WTC11 (cell line): ENCODE data around the gene SEPTIN8. TPM values are rescaled to one million over a fixed set of nuclear protein-coding genes. Genes with fewer than 3 reads are reported as not detected.

Experiments
- ATAC-seq: fragments of 200-7000 bp; cut with Tn5 transposase; 2 replicates; pipeline ENCODE4 v1.10.0; 2021; ENCODE audit warnings: mild to moderate bottlenecking, moderate library complexity
- CTCF ChIA-PET: fragments of 300-600 bp; sonication (Branson Sonifier 250); formaldehyde crosslinking; loops from one replicate; lab custom pipeline; 2021; ENCODE audit warnings: antibody characterized with exemption; lab: Charles Lee
- POLR2A ChIA-PET: fragments of 350-600 bp; sonication (Branson Sonifier 250); formaldehyde crosslinking; loops from one replicate; lab custom pipeline; 2021; ENCODE audit warnings: antibody characterized with exemption; lab: Charles Lee
- DNase-seq: peaks from one replicate; pipeline ENCODE4 v3.0.0; 2021; ENCODE audit warnings: low spot score
- H3K27ac Mint-ChIP-seq: 2 replicates; pipeline ENCODE4 v1.8.0; 2021; ENCODE audit warnings: mixed read lengths
- H3K27me3 Mint-ChIP-seq: 2 replicates; pipeline ENCODE4 v1.8.0; 2021; ENCODE audit warnings: low read depth, mild to moderate bottlenecking, moderate library complexity, mixed read lengths
- H3K36me3 Mint-ChIP-seq: 2 replicates; pipeline ENCODE4 v1.8.0; 2021; ENCODE audit warnings: mixed read lengths
- H3K4me1 Mint-ChIP-seq: 2 replicates; pipeline ENCODE4 v1.8.0; 2022; ENCODE audit warnings: mixed read lengths
- H3K4me3 Mint-ChIP-seq: 2 replicates; pipeline ENCODE4 v1.8.0; 2021; ENCODE audit warnings: mild to moderate bottlenecking, moderate library complexity, mixed read lengths
- H3K9me3 Mint-ChIP-seq: 2 replicates; pipeline ENCODE4 v1.8.0; 2021; ENCODE audit warnings: mixed read lengths
- ATF1 ChIP-seq: sonication (generic); formaldehyde crosslinking; IDR thresholded peaks from 2 replicates; pipeline ENCODE4 v1.8.1; 2023; ENCODE audit warnings: mild to moderate bottlenecking, moderate library complexity, missing genetic modification reagents
- ELF4 ChIP-seq: sonication (generic); formaldehyde crosslinking; IDR thresholded peaks from 2 replicates; pipeline ENCODE4 v1.8.1; 2022; ENCODE audit warnings: low read depth, mild to moderate bottlenecking, moderate library complexity, missing genetic modification reagents
- ERG ChIP-seq: fragments of 250-450 bp; sonication (Bioruptor Pico); IDR thresholded peaks from 2 replicates; pipeline ENCODE4 v1.8.0; 2021; ENCODE audit warnings: mild to moderate bottlenecking
- FOXJ3 ChIP-seq: sonication (generic); formaldehyde crosslinking; IDR thresholded peaks from 2 replicates; pipeline ENCODE4 v1.9.0; 2021; ENCODE audit warnings: missing genetic modification reagents, mild to moderate bottlenecking, borderline replicate concordance
- GRHL2 ChIP-seq: fragments of 250-450 bp; sonication (Bioruptor Pico); IDR thresholded peaks from 2 replicates; pipeline ENCODE4 v1.8.0; 2022; ENCODE audit warnings: mild to moderate bottlenecking, moderate library complexity; ENCODE audit not compliant: insufficient replicate concordance, severe bottlenecking
- GTF2I ChIP-seq: fragments of 250-450 bp; sonication (Bioruptor Pico); conservative IDR thresholded peaks from 2 replicates; pipeline ENCODE4 v1.4.0; 2021; ENCODE audit warnings: mild to moderate bottlenecking
- IRF2 ChIP-seq: sonication (generic); formaldehyde crosslinking; IDR thresholded peaks from 2 replicates; pipeline ENCODE4 v1.8.0; 2022; ENCODE audit warnings: low read depth, missing genetic modification reagents, borderline replicate concordance
- JAZF1 ChIP-seq: fragments of 250-450 bp; sonication (Bioruptor Pico); IDR thresholded peaks from 2 replicates; pipeline ENCODE4 v1.9.0; 2021; ENCODE audit warnings: moderate library complexity, mild to moderate bottlenecking, inconsistent platforms
- KAT7 ChIP-seq: sonication (generic); formaldehyde crosslinking; IDR thresholded peaks from 2 replicates; pipeline ENCODE4 v1.8.1; 2023; ENCODE audit warnings: missing genetic modification reagents, mild to moderate bottlenecking, borderline replicate concordance
- MLX ChIP-seq: sonication (generic); formaldehyde crosslinking; IDR thresholded peaks from 2 replicates; pipeline ENCODE4 v1.8.1; 2023; ENCODE audit warnings: mild to moderate bottlenecking, missing genetic modification reagents, moderate library complexity
- NFE2L1 ChIP-seq: sonication (generic); formaldehyde crosslinking; IDR thresholded peaks from 2 replicates; pipeline ENCODE4 v1.8.1; 2023; ENCODE audit warnings: missing genetic modification reagents
- PREB ChIP-seq: sonication (generic); formaldehyde crosslinking; IDR thresholded peaks from 2 replicates; pipeline ENCODE4 v1.8.1; 2022; ENCODE audit warnings: mild to moderate bottlenecking, missing genetic modification reagents, moderate library complexity, borderline replicate concordance
- SMAD3 ChIP-seq: sonication (generic); formaldehyde crosslinking; IDR thresholded peaks from 2 replicates; pipeline ENCODE4 v1.8.0; 2022; ENCODE audit warnings: missing genetic modification reagents, mild to moderate bottlenecking, borderline replicate concordance
- TCF7 ChIP-seq: sonication (generic); formaldehyde crosslinking; IDR thresholded peaks from 2 replicates; pipeline ENCODE4 v1.8.0; 2022; ENCODE audit warnings: mild to moderate bottlenecking, low read depth, missing genetic modification reagents, moderate library complexity
- TP53 ChIP-seq: sonication (generic); formaldehyde crosslinking; IDR thresholded peaks from 2 replicates; pipeline ENCODE4 v1.8.1; 2023; ENCODE audit warnings: mild to moderate bottlenecking, missing genetic modification reagents
- ZNF121 ChIP-seq: sonication (generic); formaldehyde crosslinking; IDR thresholded peaks from 2 replicates; pipeline ENCODE4 v1.8.0; 2023; ENCODE audit warnings: missing genetic modification reagents
- ZNF219 ChIP-seq: sonication (generic); formaldehyde crosslinking; IDR thresholded peaks from 2 replicates; pipeline ENCODE4 v1.8.0; 2023; ENCODE audit warnings: missing genetic modification reagents, mild to moderate bottlenecking, borderline replicate concordance
- ZNF317 ChIP-seq: sonication (generic); formaldehyde crosslinking; IDR thresholded peaks from 2 replicates; pipeline ENCODE4 v1.8.1; 2023; ENCODE audit warnings: low read depth, mild to moderate bottlenecking, moderate library complexity, missing genetic modification reagents, borderline replicate concordance
- total RNA-seq: library from RNA; stranded (reverse); gene quantifications from 3 replicates; pipeline ENCODE4 v1.2.3, GENCODE V29; 2021
- TF ChIP-seq, protein P1 (sequence below): sonication (generic); formaldehyde crosslinking; IDR thresholded peaks from 2 replicates; pipeline ENCODE4 v1.8.1; 2023; ENCODE audit warnings: mild to moderate bottlenecking, missing genetic modification reagents, moderate library complexity
- TF ChIP-seq, protein P2 (sequence below): sonication (generic); formaldehyde crosslinking; IDR thresholded peaks from 2 replicates; pipeline ENCODE4 v1.8.1; 2023; ENCODE audit warnings: mild to moderate bottlenecking, missing genetic modification reagents
- TF ChIP-seq, protein P3 (sequence below): sonication (generic); formaldehyde crosslinking; IDR thresholded peaks from 2 replicates; pipeline ENCODE4 v1.8.1; 2022; ENCODE audit warnings: low read depth, missing genetic modification reagents, borderline replicate concordance
- TF ChIP-seq, protein P4 (sequence below): fragments of 250-450 bp; sonication (Bioruptor Pico); IDR thresholded peaks from 2 replicates; pipeline ENCODE4 v1.9.0; 2021; ENCODE audit warnings: mild to moderate bottlenecking

The SEPTIN8 gene
- total RNA-seq, 1 experiment from 2014 or later = 35.8 TPM

GRCh38 chr5:132729896-132730295 lies 47.1 kb downstream of the SEPTIN8 start:
- no peak for ATAC-seq
- TF ChIP-seq PREB (CRISPR knock-in tag) (no peak), GRHL2 (CRISPR knock-in tag) (no peak), NFE2L1 (CRISPR knock-in tag) (no peak), ELF4 (CRISPR knock-in tag) (no peak), SMAD3 (CRISPR knock-in tag) (no peak), ZNF121 (CRISPR knock-in tag) (no peak), TCF7 (CRISPR knock-in tag) (no peak), GTF2I (CRISPR knock-in tag) (no peak), KAT7 (CRISPR knock-in tag) (no peak), TP53 (CRISPR knock-in tag) (no peak), FOXJ3 (CRISPR knock-in tag) (no peak), ERG (CRISPR knock-in tag) (no peak), MLX (CRISPR knock-in tag) (no peak)
- TF ChIP-seq, protein P1, sequence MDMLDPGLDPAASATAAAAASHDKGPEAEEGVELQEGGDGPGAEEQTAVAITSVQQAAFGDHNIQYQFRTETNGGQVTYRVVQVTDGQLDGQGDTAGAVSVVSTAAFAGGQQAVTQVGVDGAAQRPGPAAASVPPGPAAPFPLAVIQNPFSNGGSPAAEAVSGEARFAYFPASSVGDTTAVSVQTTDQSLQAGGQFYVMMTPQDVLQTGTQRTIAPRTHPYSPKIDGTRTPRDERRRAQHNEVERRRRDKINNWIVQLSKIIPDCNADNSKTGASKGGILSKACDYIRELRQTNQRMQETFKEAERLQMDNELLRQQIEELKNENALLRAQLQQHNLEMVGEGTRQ (CRISPR knock-in tag) = no peak
- TF ChIP-seq, protein P2, sequence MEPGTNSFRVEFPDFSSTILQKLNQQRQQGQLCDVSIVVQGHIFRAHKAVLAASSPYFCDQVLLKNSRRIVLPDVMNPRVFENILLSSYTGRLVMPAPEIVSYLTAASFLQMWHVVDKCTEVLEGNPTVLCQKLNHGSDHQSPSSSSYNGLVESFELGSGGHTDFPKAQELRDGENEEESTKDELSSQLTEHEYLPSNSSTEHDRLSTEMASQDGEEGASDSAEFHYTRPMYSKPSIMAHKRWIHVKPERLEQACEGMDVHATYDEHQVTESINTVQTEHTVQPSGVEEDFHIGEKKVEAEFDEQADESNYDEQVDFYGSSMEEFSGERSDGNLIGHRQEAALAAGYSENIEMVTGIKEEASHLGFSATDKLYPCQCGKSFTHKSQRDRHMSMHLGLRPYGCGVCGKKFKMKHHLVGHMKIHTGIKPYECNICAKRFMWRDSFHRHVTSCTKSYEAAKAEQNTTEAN (CRISPR knock-in tag) = no peak
- TF ChIP-seq, protein P3, sequence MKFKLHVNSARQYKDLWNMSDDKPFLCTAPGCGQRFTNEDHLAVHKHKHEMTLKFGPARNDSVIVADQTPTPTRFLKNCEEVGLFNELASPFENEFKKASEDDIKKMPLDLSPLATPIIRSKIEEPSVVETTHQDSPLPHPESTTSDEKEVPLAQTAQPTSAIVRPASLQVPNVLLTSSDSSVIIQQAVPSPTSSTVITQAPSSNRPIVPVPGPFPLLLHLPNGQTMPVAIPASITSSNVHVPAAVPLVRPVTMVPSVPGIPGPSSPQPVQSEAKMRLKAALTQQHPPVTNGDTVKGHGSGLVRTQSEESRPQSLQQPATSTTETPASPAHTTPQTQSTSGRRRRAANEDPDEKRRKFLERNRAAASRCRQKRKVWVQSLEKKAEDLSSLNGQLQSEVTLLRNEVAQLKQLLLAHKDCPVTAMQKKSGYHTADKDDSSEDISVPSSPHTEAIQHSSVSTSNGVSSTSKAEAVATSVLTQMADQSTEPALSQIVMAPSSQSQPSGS (CRISPR knock-in tag) = no peak
- Mint-ChIP-seq H3K9me3 (no peaks in the 10 kb centered on the region), H3K27ac (no peak overlapping the region), H3K27me3 (no peaks in the 10 kb centered on the region), H3K36me3 (no peaks in the 10 kb centered on the region), H3K4me3 (no peak overlapping the region), H3K4me1 (no peaks in the 10 kb centered on the region)
- DNase-seq = no peak
- ChIA-PET POLR2A (no interaction called here), CTCF (interaction anchor here (1.0 kb wide), 2 partner anchors 18 to 25 kb away, joined by 3 to 5 read pairs; partner anchors contain the start of gene CCNI2)

DNA sequence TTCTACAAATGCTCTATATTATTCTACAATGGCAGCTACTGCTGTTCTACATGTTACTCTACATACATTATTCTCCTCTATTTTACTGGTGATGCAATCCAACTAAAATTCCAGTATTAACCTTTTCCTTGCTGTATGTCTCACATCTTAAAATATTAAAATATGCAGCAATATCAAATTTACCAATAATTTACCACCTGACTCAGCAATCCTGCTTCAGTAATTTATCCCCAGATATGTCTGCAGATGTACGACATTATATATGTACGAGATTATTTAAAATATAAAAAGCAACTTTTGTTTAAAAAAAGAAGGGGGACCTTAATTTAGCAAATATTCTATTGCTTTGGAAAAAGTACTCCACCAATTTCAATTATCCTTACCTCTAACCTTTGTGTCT lies 51.3 kb downstream of the SEPTIN8 start:
- ATAC-seq = no peak
- H3K9me3 Mint-ChIP-seq = peaks cover 6% of the 10 kb centered on the region; the same call in 1 of the 2 replicates
- H3K4me3 Mint-ChIP-seq = no peak overlapping the region
- TF ChIP-seq ATF1 (CRISPR knock-in tag) (no peak), TCF7 (CRISPR knock-in tag) (no peak), KAT7 (CRISPR knock-in tag) (no peak), ERG (CRISPR knock-in tag) (no peak), ZNF317 (CRISPR knock-in tag) (no peak), ZNF219 (CRISPR knock-in tag) (no peak), JAZF1 (CRISPR knock-in tag) (no peak), IRF2 (CRISPR knock-in tag) (no peak), ELF4 (CRISPR knock-in tag) (no peak)
- TF ChIP-seq, protein P4, sequence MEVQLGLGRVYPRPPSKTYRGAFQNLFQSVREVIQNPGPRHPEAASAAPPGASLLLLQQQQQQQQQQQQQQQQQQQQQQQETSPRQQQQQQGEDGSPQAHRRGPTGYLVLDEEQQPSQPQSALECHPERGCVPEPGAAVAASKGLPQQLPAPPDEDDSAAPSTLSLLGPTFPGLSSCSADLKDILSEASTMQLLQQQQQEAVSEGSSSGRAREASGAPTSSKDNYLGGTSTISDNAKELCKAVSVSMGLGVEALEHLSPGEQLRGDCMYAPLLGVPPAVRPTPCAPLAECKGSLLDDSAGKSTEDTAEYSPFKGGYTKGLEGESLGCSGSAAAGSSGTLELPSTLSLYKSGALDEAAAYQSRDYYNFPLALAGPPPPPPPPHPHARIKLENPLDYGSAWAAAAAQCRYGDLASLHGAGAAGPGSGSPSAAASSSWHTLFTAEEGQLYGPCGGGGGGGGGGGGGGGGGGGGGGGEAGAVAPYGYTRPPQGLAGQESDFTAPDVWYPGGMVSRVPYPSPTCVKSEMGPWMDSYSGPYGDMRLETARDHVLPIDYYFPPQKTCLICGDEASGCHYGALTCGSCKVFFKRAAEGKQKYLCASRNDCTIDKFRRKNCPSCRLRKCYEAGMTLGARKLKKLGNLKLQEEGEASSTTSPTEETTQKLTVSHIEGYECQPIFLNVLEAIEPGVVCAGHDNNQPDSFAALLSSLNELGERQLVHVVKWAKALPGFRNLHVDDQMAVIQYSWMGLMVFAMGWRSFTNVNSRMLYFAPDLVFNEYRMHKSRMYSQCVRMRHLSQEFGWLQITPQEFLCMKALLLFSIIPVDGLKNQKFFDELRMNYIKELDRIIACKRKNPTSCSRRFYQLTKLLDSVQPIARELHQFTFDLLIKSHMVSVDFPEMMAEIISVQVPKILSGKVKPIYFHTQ (CRISPR knock-in tag) = no peak
- no peak for DNase-seq
- no peaks in the 10 kb centered on the region for H3K27me3 Mint-ChIP-seq
- H3K4me1 Mint-ChIP-seq = no peaks in the 10 kb centered on the region
- ChIA-PET POLR2A (no interaction called here), CTCF (no interaction called here)
- peaks cover 6% of the 10 kb centered on the region for H3K36me3 Mint-ChIP-seq
- no peak overlapping the region for H3K27ac Mint-ChIP-seq
